Mesenchymal stem cell (in vitro differentiated cells and primary cell): ENCODE results near the gene NEGR1.

Source experiments
- DNase-seq: peaks from one replicate; pipeline ENCODE4 v3.0.0-alpha.2; 2013
- H2AFZ ChIP-seq: one replicate; pipeline ENCODE4 v1.6.1; 2013; ENCODE audit warnings: low read depth, mild to moderate bottlenecking, control low read depth, inconsistent platforms, low read length, moderate library complexity
- H2AK5ac ChIP-seq: 2 replicates; pipeline ENCODE4 v1.6.1; 2013; ENCODE audit warnings: low read length, moderate library complexity, mild to moderate bottlenecking, inconsistent platforms; ENCODE audit not compliant: severe bottlenecking
- H2BK120ac ChIP-seq: one replicate; pipeline ENCODE4 v1.6.1; 2013; ENCODE audit warnings: low read depth, mild to moderate bottlenecking, inconsistent platforms, low read length, moderate library complexity
- H2BK12ac ChIP-seq, 2 experiments: one replicate each; pipeline ENCODE4 v1.6.1; 2013; ENCODE audit warnings: inconsistent platforms in 2 of 2, low read length in 2 of 2, mild to moderate bottlenecking in 2 of 2, moderate library complexity in 2 of 2, control low read depth in 1 of 2
- H2BK15ac ChIP-seq: one replicate; pipeline ENCODE4 v1.6.1; 2013; ENCODE audit warnings: mild to moderate bottlenecking, low read depth, inconsistent platforms; ENCODE audit not compliant: poor library complexity, severe bottlenecking
- H2BK5ac ChIP-seq: 2 replicates; pipeline ENCODE4 v1.6.1; 2013; ENCODE audit warnings: low read depth, mild to moderate bottlenecking, low read length, control low read depth, inconsistent platforms; ENCODE audit not compliant: poor library complexity, severe bottlenecking
- H3K14ac ChIP-seq, 2 experiments: one replicate each; pipeline ENCODE4 v1.6.1; 2013; ENCODE audit warnings: inconsistent platforms in 2 of 2, low read length in 2 of 2, control low read depth in 1 of 2, mild to moderate bottlenecking in 1 of 2, moderate library complexity in 1 of 2
- H3K18ac ChIP-seq, 2 experiments: one replicate each; pipeline ENCODE4 v1.6.1; 2013; ENCODE audit warnings: inconsistent platforms in 2 of 2, low read length in 2 of 2, control low read depth in 1 of 2, low read depth in 1 of 2, mild to moderate bottlenecking in 1 of 2
- H3K23ac ChIP-seq, 2 experiments: one replicate each; pipeline ENCODE4 v1.6.1; 2013; ENCODE audit warnings: inconsistent platforms in 2 of 2, low read length in 2 of 2, mild to moderate bottlenecking in 2 of 2, moderate library complexity in 2 of 2, control low read depth in 1 of 2
- H3K27ac ChIP-seq: 2 replicates; pipeline ENCODE4 v1.5.1; 2013; ENCODE audit warnings: mild to moderate bottlenecking, moderate library complexity, low read length, control low read depth, inconsistent platforms; ENCODE audit not compliant: poor library complexity, severe bottlenecking
- H3K27me3 ChIP-seq, 2 experiments: 2 replicates each; pipeline versions ENCODE4 v1.6.1 to v1.7.0; 2013; ENCODE audit warnings: low read length in 2 of 2, mild to moderate bottlenecking in 2 of 2, moderate library complexity in 2 of 2, control low read depth in 1 of 2, inconsistent platforms in 1 of 2; ENCODE audit not compliant: control insufficient read depth in 1 of 2, insufficient read depth in 1 of 2
- H3K36me3 ChIP-seq, 2 experiments: 2 replicates each; pipeline versions ENCODE4 v1.6.1 to v1.7.0; 2013; ENCODE audit warnings: low read length in 2 of 2, control low read depth in 1 of 2, inconsistent platforms in 1 of 2, low read depth in 1 of 2, mild to moderate bottlenecking in 1 of 2; ENCODE audit not compliant: insufficient read depth in 2 of 2, control insufficient read depth in 1 of 2
- H3K4ac ChIP-seq, 2 experiments: one replicate each; pipeline ENCODE4 v1.6.1; 2013; ENCODE audit warnings: inconsistent platforms in 2 of 2, low read length in 2 of 2, mild to moderate bottlenecking in 2 of 2, moderate library complexity in 2 of 2, control low read depth in 1 of 2, low read depth in 1 of 2
- H3K4me1 ChIP-seq: 2 replicates; pipeline ENCODE4 v1.6.1; 2013; ENCODE audit warnings: low read depth, low read length, control low read depth; ENCODE audit not compliant: control insufficient read depth, insufficient read depth
- H3K4me2 ChIP-seq: 2 replicates; pipeline ENCODE4 v1.6.1; 2013; ENCODE audit warnings: low read length, mild to moderate bottlenecking, inconsistent platforms; ENCODE audit not compliant: poor library complexity, severe bottlenecking
- H3K4me3 ChIP-seq, 2 experiments: 2 replicates each; pipeline versions ENCODE4 v1.5.1 to v1.7.0; 2013; ENCODE audit warnings: low read length in 2 of 2, mild to moderate bottlenecking in 2 of 2, control low read depth in 1 of 2, low read depth in 1 of 2; ENCODE audit not compliant: insufficient read depth in 1 of 2
- H3K79me1 ChIP-seq: replicated peaks from 2 replicates; pipeline ENCODE4 v1.6.1; 2013; ENCODE audit warnings: mild to moderate bottlenecking, control low read depth, low read length, inconsistent platforms; ENCODE audit not compliant: poor library complexity, severe bottlenecking
- H3K9ac ChIP-seq: 2 replicates; pipeline ENCODE4 v1.7.0; 2013; ENCODE audit warnings: mild to moderate bottlenecking, low read length, moderate library complexity
- H3K9me3 ChIP-seq: 2 replicates; pipeline ENCODE4 v1.7.0; 2013; ENCODE audit warnings: mild to moderate bottlenecking, low read length; ENCODE audit not compliant: control insufficient read depth
- H4K8ac ChIP-seq: one replicate; pipeline ENCODE4 v1.6.1; 2013; ENCODE audit warnings: inconsistent platforms, mild to moderate bottlenecking, low read length, moderate library complexity
- H4K91ac ChIP-seq: one replicate; pipeline ENCODE4 v1.6.1; 2013; ENCODE audit warnings: mild to moderate bottlenecking, low read length, inconsistent platforms
- WGBS: methylation state at CpG from one replicate; pipeline ENCODE4 v1.1.7; 2013; ENCODE audit warnings: mixed read lengths; 5-methylcytosine and 5-hydroxymethylcytosine counted together

Gene NEGR1

DNA sequence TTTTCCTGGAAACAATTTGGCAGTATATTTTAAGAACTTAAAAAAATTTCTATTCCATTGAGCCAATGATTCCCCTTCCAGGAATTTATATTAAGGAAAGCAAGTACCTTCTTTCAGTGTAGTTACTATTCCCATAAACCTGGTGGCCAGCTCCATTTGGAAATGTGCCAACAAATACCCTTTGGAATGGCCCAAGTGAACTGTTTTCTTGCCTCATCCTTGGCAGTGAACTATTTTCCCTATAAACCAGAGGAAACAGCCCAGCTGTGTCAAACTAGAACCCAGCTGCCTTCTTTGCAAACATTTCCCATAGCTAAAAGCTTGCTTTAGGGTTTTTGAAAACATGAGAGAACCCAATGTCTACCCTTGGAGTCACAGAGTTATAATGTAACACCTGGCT is 496.9 kb downstream of the NEGR1 start:
- H2BK15ac ChIP-seq: no peak overlapping the region
- H3K18ac ChIP-seq: no peak overlapping the region
- H3K23ac ChIP-seq: no peak overlapping the region
- no peak overlapping the region for H3K4me2 ChIP-seq
- no peak overlapping the region for H2BK120ac ChIP-seq
- H3K4me3 ChIP-seq: no peak overlapping the region
- H3K36me3 ChIP-seq: no peaks in the 10 kb centered on the region
- no peaks in the 10 kb centered on the region for H3K27me3 ChIP-seq
- H3K27ac ChIP-seq: peak overlapping the region; percentile 33
- no peak overlapping the region for H2AFZ ChIP-seq
- no peak overlapping the region for H3K14ac ChIP-seq
- H3K79me1 ChIP-seq: no peaks in the 10 kb centered on the region
- no peak overlapping the region for H2BK5ac ChIP-seq
- no peak overlapping the region for H2AK5ac ChIP-seq
- DNase-seq: no peak
- H4K8ac ChIP-seq: no peak overlapping the region
- H3K9me3 ChIP-seq: no peaks in the 10 kb centered on the region
- no peak overlapping the region for H2BK12ac ChIP-seq
- H3K9ac ChIP-seq: no peak overlapping the region
- no peak overlapping the region for H4K91ac ChIP-seq
- H3K4ac ChIP-seq: no peak overlapping the region
- H3K4me1 ChIP-seq: peaks cover 2% of the 10 kb centered on the region

DNA sequence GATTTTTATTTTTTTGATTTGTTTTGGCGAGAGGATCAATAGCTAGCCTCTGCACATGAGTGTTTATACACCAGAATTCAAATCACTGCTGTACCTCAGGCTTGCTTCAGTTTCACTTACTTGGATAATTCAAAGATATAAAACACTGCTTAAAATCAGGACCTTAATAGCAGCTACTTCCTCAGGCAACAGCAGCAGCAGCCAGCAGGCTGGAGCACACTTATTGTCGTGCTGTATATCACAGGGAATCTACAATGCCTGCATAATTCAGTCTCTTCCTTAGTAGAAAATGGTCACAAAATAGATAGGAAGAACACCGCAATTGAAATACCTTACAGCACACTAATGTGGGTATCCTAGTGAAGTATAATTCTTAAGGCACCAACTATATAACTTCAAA is 497.3 kb downstream of the NEGR1 start:
- Histone ChIP-seq H3K9me3 (no peaks in the 10 kb centered on the region), H3K18ac (no peak overlapping the region), H3K14ac (no peak overlapping the region), H2AK5ac (no peak overlapping the region), H3K27me3 (no peaks in the 10 kb centered on the region), H3K4me1 (peaks cover 2% of the 10 kb centered on the region), H2BK15ac (no peak overlapping the region), H4K91ac (no peak overlapping the region), H2BK12ac (no peak overlapping the region), H2BK120ac (no peak overlapping the region), H3K9ac (no peak overlapping the region), H3K4me2 (no peak overlapping the region), H3K79me1 (no peaks in the 10 kb centered on the region), H4K8ac (no peak overlapping the region), H3K4ac (no peak overlapping the region), H3K27ac (peak overlapping the region; percentile 70), H3K36me3 (no peaks in the 10 kb centered on the region), H2BK5ac (no peak overlapping the region), H3K23ac (no peak overlapping the region), H2AFZ (no peak overlapping the region), H3K4me3 (no peak overlapping the region)
- no peak for DNase-seq
- 79% methylated on average over 2 of the region's 3 CpGs for WGBS

DNA sequence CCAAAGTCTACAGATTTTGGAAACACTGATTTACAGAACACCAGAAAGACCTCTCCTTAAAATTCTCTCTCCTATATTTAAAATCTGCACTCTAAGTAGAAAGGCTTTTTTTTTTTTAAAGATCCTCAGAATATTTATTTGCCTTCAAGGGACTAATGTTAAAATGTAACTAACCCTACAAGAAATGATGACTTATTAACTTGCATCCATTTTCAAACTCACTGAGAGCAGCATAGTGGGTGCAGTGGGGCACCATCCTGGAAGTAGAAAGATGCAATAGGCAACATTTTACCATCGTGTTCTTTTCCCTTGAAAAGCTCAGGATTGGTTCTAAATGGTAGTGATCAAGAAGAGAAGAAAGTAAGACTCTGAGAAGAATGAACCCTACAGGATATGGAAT is 498.1 kb downstream of the NEGR1 start:
- 62% methylated on average over 1 of the region's 1 CpG for WGBS
- peaks cover 2% of the 10 kb centered on the region for H3K79me1 ChIP-seq

DNA sequence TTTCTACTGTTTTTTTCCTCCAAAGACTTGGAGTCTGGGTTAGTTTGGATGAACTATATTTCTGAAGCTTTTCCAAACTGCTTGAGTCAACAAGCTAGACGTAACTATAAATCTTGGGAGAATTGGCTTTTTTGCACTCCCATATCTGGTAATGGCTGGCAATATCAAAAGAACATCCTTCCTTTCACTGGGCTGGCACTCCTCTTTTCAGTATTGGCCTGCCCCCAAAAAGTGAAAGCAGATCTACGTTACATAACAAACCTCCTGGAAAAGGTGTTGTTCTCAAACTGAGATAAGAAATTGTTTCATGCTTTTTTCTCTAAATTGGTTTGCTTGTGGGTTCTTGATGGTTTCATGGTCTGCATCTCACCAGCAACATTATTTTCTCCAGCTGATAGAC is 499.3 kb downstream of the NEGR1 start:
- Histone ChIP-seq H2BK5ac (no peak overlapping the region), H3K36me3 (no peaks in the 10 kb centered on the region), H3K79me1 (peaks cover 5% of the 10 kb centered on the region)

More for the DNA sequence above, 498.1 kb downstream of the NEGR1 start:
- no peak overlapping the region for H2BK12ac ChIP-seq
- no peak overlapping the region for H2BK120ac ChIP-seq
- H2AK5ac ChIP-seq: no peak overlapping the region
- no peak overlapping the region for H3K23ac ChIP-seq
- no peaks in the 10 kb centered on the region for H3K36me3 ChIP-seq
- peak overlapping the region; percentile 43 for H3K27ac ChIP-seq
- no peak overlapping the region for H2BK5ac ChIP-seq
- H2AFZ ChIP-seq: no peak overlapping the region
- H3K4me3 ChIP-seq: no peak overlapping the region
- H3K4ac ChIP-seq: no peak overlapping the region
- no peak for DNase-seq
- H2BK15ac ChIP-seq: no peak overlapping the region
- H3K18ac ChIP-seq: no peak overlapping the region
- no peak overlapping the region for H3K4me2 ChIP-seq
- H3K27me3 ChIP-seq: no peaks in the 10 kb centered on the region
- H4K8ac ChIP-seq: no peak overlapping the region
- H3K9ac ChIP-seq: no peak overlapping the region
- H3K4me1 ChIP-seq: peaks cover 2% of the 10 kb centered on the region
- no peak overlapping the region for H4K91ac ChIP-seq
- no peaks in the 10 kb centered on the region for H3K9me3 ChIP-seq
- no peak overlapping the region for H3K14ac ChIP-seq

More for the DNA sequence above, 499.3 kb downstream of the NEGR1 start:
- H3K27me3 ChIP-seq: no peaks in the 10 kb centered on the region
- no peak overlapping the region for H3K4me2 ChIP-seq
- H3K9me3 ChIP-seq: no peaks in the 10 kb centered on the region
- WGBS: 77% methylated on average over 2 of the region's 2 CpGs
- H2BK120ac ChIP-seq: no peak overlapping the region
- H3K4me3 ChIP-seq: no peak overlapping the region
- DNase-seq: no peak
- H3K4ac ChIP-seq: no peak overlapping the region
- H3K9ac ChIP-seq: no peak overlapping the region
- H4K91ac ChIP-seq: no peak overlapping the region
- H2BK15ac ChIP-seq: no peak overlapping the region
- H2AK5ac ChIP-seq: no peak overlapping the region
- H3K18ac ChIP-seq: no peak overlapping the region
- H2AFZ ChIP-seq: no peak overlapping the region
- peaks cover 2% of the 10 kb centered on the region for H3K4me1 ChIP-seq
- no peak overlapping the region for H2BK12ac ChIP-seq
- H3K27ac ChIP-seq: no peak overlapping the region
- H3K23ac ChIP-seq: no peak overlapping the region
- no peak overlapping the region for H4K8ac ChIP-seq
- H3K14ac ChIP-seq: no peak overlapping the region
